ENCODE measurements around the gene BCL2L15. TPM values are rescaled to one million over a fixed set of nuclear protein-coding genes. Genes with fewer than 3 reads are reported as not detected.

Gene BCL2L15
- total RNA-seq, 4 donors from 2014 or later, result 0.15 to 0.93 (median 0.27) TPM; not detected in 1

- no peak for TF ChIP-seq POLR2A (IDR thresholded peaks at IDR 0.05)
- TF ChIP-seq POLR2AphosphoS5 (IDR thresholded peaks at IDR 0.05), result no peak
- no peak for TF ChIP-seq EP300 (IDR thresholded peaks at IDR 0.05)
- TF ChIP-seq CTCF (IDR thresholded peaks at IDR 0.05), result no peak
- H3K9me3 ChIP-seq, result no peaks in the 10 kb centered on the region
- H3K36me3 ChIP-seq, result peaks cover 0 to 29% of the 10 kb centered on the region in 2 donors
- H3K27ac ChIP-seq, result no peak overlapping the region
- 83 to 90% methylated on average over 1 to 11 of the region's 11 CpGs for WGBS, 2 donors (ENCODE audit: low coverage in 1 of 2)
- ATAC-seq, result no peak
- no peak overlapping the region for H3K4me3 ChIP-seq
- no peaks in the 10 kb centered on the region for H3K4me1 ChIP-seq
- H3K27me3 ChIP-seq, result no peaks in the 10 kb centered on the region
These were observed 4.3 kb upstream of the BCL2L15 start for GRCh38 chr1:113891631-113892220.

- H3K36me3 ChIP-seq, result peaks cover 0 to 20% of the 10 kb centered on the region in 2 donors
- H3K27me3 ChIP-seq, result no peaks in the 10 kb centered on the region
- no peak overlapping the region for H3K4me3 ChIP-seq
- ATAC-seq, result no peak
- 71 to 72% methylated on average over 2 of the region's 2 CpGs for WGBS, 2 donors (ENCODE audit: low coverage in 1 of 2)
- TF ChIP-seq EP300 (IDR thresholded peaks at IDR 0.05) (no peak), POLR2A (IDR thresholded peaks at IDR 0.05) (no peak), CTCF (IDR thresholded peaks at IDR 0.05) (no peak), POLR2AphosphoS5 (IDR thresholded peaks at IDR 0.05) (no peak)
- no peaks in the 10 kb centered on the region for H3K4me1 ChIP-seq
- H3K9me3 ChIP-seq, result no peaks in the 10 kb centered on the region
- no peak overlapping the region for H3K27ac ChIP-seq
These were observed 3.4 kb upstream of the BCL2L15 start for GRCh38 chr1:113890816-113891215.

GRCh38 chr1:113886417-113887401 lies 672 bp downstream of the BCL2L15 start:
- H3K36me3 ChIP-seq, result no peaks in the 10 kb centered on the region
- H3K27me3 ChIP-seq, result no peaks in the 10 kb centered on the region
- TF ChIP-seq POLR2A (IDR thresholded peaks at IDR 0.05), result no peak
- TF ChIP-seq POLR2AphosphoS5 (IDR thresholded peaks at IDR 0.05), result no peak
- no peak for TF ChIP-seq CTCF (IDR thresholded peaks at IDR 0.05)
- TF ChIP-seq EP300 (IDR thresholded peaks at IDR 0.05), result no peak
- no peaks in the 10 kb centered on the region for H3K9me3 ChIP-seq
- no peaks in the 10 kb centered on the region for H3K4me1 ChIP-seq
- ATAC-seq, result no peak
- no peak overlapping the region for H3K4me3 ChIP-seq
- H3K27ac ChIP-seq, result no peak overlapping the region
- WGBS, 2 donors (ENCODE audit: low coverage in 1 of 2), result 88 to 92% methylated on average over 10 to 11 of the region's 17 CpGs

- WGBS, 2 donors (ENCODE audit: low coverage in 1 of 2), result 50 to 79% methylated on average over 2 of the region's 2 CpGs
- ATAC-seq, result no peak
These were observed 5.7 kb downstream of the BCL2L15 start for GRCh38 chr1:113881661-113882060.

More at GRCh38 chr1:113881661-113882060, 5.7 kb downstream of the BCL2L15 start:
- no peaks in the 10 kb centered on the region for H3K4me1 ChIP-seq
- H3K36me3 ChIP-seq, result no peaks in the 10 kb centered on the region
- H3K27me3 ChIP-seq, result no peaks in the 10 kb centered on the region
- no peaks in the 10 kb centered on the region for H3K9me3 ChIP-seq
- H3K27ac ChIP-seq, result no peak overlapping the region
- no peak overlapping the region for H3K4me3 ChIP-seq
- no peak for TF ChIP-seq POLR2AphosphoS5 (IDR thresholded peaks at IDR 0.05)
- TF ChIP-seq POLR2A (IDR thresholded peaks at IDR 0.05), result no peak
- no peak for TF ChIP-seq CTCF (IDR thresholded peaks at IDR 0.05)
- TF ChIP-seq EP300 (IDR thresholded peaks at IDR 0.05), result no peak
